CD4-positive, alpha-beta T cell treated with Interleukin-17A for 4 hours (primary cell): Measurements from ENCODE around the gene BTBD1.
"Not testable (repeated sequence)": the region's sequence is repeated elsewhere in the genome, so short reads cannot be mapped to it uniquely, and the experiment has no call there.

ENCODE experiments used
- DNase-seq: peaks from one replicate; pipeline ENCODE4 v3.0.0-alpha.2; 2020; ENCODE audit warnings: mixed read lengths

The BTBD1 gene

DNA sequence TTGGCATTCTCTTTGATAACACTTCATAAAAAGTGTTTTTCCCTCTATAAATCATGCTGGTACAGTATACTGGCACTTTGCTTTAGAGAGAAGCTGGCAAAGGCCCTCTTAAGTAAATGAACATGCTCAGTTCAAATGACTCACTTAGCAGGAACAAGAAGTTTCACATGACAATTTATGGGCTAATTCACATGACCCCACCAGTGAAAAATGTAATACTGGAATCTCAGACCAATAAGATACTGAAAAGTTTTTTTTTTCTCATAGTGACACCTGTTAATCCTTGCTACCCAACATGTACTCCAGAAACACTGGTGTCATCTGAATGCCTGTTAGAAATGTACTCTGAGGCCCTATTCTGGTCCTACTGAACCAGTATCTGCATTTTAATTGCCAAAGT, 13.9 kb downstream of the BTBD1 start:
- no peak for DNase-seq

DNA sequence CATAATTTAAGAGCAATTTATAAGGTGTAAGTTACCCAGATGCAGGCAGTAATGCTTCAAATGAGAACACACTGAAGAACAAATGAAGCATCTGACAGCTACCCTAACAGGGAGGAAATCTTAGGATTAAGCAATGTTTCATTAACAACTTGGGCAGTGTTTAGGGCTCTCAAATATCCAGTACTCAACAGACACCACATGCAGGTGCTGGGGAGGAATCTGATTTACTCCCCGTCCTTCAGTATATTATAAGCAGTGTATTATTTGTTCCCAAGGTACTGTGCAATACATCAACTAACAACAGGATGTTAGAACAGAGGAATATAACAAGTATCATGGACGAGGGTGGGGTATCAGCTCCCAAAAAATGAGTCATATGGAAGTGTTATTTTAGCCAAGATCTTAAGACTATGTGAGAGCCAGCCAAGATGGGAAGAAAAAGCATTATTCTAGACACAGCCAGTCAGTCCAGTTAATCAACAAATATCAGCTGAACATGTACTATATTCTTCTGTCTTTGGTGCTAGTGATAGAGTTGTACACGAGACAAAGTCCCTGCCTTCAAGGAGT, 20.4 kb downstream of the BTBD1 start:
- no peak for DNase-seq

DNA sequence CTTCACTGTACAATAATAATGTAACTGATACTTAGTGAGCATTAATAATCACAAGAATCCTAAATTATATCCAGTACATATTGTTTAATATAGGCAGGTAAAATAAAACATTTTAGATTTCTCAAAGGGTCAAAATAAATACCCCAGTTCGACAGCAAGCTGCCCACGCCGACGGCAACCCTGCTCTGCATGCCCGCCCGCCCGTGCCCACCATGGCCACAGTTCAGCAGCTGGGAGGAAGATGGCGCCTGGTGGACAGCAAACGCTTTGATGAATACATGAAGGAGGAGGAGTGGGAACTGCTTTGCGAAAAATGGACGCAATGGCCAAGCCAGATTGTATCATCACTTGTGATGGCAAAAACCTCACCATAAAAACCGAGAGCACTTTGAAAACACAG, 22.9 kb downstream of the BTBD1 start:
- no peak for DNase-seq

DNA sequence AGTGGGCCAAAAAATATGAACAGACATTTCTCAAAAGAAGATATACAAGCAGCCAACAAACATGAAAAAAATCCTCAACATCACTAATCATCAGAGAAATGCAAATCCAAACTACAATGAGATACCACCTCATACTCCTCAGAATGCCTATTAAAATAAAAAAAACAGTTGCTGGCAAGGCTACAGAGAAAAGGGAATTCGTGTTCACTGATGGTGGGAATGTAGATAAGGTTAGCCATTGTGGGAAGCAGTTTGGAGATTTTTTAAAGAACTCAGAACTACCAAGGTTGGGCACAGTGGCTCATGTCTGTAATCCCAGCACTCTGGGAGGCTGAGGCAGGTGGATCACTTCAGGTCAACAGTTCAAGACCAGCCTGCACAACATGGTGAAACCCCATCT, 27.8 kb downstream of the BTBD1 start:
- no peak for DNase-seq

DNA sequence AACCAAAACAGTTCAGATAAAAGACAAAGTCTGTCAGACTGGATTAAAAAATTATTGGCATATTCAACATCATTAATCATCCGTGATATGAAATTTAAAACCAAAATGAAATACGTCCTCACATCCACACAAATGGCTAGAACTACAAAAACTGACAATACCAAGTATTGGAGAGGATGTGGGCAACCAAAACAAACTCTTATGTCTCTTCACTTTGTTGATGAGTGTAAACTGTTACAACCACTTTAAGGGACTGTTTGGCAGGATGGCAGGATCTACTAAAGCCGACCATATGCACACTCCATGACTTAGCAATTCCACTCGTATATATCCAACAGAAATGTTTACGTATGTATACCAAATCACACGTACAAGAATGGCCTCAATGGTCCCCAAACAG, 30.8 kb downstream of the BTBD1 start:
- DNase-seq: no peak

DNA sequence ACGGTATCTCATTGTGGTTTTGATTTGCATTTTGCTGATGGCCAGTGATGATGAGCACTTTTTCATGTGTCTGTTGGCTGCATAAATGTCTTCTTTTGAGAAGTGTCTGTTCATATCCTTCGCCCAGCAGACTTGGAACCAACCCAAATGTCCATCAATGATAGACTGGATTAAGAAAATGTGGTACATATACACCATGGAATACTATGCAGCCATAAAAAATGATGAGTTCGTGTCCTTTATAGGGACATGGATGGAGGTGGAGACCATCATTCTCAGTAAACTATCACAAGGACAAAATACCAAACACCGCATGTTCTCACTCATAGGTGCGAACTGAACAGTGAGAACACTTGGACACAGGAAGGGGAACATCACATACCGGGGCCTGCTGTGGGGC, 35.8 kb downstream of the BTBD1 start:
- DNase-seq: not testable (repeated sequence)

DNA sequence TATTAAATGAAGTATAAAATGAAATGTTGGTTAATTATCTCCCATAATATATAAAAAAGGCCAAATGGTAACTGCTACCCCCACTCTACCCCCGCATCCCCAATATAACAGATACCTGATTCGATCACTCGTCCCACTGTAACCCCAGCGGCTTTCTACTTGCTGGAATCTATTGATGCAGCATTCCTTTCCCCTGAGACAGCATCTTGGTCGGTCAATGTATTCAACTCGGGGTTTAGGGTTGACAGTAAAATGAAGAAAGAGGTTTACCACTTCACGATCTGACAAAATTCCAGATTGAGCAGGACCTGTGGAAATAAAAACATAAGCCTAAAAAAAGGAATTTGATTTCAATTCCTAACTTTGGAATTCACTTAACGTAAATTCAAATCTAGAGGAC, 37.0 kb downstream of the BTBD1 start:
- DNase-seq: no peak

DNA sequence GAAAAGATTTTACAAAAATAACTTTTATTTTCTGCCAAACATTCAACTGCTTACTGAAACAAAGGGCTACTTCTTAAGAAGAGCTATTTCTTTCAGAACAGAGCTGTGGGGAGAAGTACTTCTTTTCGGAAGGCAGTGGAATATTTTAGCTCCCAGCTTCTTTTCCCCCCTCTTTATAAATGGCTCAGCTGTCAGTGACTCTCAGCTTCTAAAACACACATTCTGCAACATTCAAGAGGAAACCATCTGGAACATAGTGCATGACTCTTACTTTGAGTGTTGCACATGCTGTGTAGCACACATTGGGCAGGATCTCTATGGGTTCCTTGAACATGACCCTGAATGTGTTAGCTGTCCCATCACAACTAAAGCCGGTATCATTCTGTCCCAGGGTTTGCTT, 48.6 kb downstream of the BTBD1 start:
- DNase-seq: no peak

DNA sequence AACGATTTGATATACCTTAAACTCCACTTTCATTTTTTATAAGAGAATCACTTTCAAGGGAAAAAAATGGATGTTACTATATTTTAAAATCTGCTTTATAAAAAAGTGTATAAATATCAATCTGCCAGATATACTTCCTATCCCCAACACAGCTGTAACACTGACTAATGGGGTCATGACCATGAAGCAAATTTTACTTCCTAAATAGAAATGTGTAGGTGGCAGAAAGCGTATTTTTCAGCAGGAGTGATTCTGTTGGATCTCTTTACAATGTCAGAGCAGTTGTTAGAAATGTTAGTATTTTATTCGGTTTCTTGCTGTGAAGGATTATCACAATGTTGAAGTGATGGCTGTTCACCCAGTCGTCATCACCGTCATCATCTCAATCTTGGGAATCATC, 50.1 kb downstream of the BTBD1 start:
- no peak for DNase-seq

DNA sequence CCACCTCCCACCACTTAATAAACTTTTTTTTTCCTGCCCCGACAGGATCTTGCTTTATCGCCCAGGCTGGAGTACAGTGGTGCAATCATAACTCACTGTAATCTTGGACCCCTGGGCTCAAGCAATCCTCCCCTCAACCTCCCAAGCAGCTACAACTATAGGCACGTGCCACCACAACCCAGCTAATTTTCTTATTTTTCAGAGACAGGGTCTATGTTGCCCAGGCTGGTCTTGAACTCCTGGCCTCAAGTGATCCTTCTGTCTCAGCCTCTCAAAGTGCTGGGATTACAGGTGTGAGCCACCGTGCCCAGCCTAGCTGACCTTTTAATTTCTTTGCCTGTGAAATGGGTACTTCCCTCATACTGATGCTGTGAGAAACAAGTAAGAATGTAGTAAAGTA, 51.7 kb downstream of the BTBD1 start:
- DNase-seq: no peak

DNA sequence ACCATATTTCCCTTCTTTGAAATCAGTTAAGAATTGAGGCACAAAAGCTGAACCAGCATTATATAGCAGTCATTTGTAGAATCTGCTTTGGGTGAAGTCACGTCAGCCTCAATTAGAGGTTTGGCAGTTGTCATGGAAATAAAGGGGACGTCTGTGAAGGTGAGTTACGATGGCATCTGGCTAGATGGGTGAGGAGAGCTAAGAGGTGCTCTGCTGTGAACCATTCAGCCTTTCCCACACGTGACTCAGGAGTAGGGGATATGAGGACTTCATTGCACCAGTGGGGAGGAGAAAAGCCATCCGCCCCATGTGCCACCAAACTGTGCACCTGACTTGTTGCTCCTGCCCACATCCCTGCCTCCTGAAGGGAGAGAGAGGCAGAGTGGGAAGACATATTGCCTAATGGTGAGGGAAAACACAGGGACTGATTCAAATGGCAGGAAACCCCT, 52.8 kb downstream of the BTBD1 start:
- no peak for DNase-seq

DNA sequence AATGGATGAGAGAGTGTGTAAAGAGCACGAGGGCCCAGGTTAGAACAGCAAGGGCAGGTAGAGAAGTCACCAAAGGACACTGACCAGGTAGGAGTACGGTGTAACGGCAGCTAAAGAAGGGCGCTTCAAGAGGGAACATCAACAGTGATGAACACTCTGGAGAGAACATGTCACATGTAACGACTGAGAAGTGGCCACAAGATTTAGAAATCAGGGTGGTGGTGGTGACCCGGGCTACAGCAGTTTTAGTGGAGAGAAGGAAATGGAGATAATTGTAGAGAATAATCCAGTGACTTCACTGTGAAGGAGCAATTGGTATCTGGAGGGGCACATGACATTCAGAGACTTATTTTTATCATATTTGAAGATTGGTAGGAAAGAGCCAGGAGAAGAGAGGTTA, 54.4 kb downstream of the BTBD1 start:
- DNase-seq: no peak

DNA sequence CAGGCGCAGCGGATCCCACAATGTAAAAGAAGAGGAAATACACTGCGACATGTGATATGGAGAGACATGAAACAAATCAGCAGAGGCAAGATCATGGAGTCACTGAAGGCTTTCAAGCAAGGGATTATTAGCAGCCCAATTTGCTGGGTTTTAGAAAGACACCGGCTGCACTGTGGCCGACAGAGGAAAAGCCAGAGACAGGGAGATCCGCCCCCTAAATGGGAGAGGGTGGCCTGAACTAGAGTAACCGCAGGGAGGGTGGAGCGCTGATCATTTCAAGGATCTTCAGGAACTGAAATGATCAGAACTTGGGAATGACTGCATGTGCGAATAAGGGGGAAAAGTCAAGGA, 55.0 kb downstream of the BTBD1 start:
- DNase-seq: no peak

DNA sequence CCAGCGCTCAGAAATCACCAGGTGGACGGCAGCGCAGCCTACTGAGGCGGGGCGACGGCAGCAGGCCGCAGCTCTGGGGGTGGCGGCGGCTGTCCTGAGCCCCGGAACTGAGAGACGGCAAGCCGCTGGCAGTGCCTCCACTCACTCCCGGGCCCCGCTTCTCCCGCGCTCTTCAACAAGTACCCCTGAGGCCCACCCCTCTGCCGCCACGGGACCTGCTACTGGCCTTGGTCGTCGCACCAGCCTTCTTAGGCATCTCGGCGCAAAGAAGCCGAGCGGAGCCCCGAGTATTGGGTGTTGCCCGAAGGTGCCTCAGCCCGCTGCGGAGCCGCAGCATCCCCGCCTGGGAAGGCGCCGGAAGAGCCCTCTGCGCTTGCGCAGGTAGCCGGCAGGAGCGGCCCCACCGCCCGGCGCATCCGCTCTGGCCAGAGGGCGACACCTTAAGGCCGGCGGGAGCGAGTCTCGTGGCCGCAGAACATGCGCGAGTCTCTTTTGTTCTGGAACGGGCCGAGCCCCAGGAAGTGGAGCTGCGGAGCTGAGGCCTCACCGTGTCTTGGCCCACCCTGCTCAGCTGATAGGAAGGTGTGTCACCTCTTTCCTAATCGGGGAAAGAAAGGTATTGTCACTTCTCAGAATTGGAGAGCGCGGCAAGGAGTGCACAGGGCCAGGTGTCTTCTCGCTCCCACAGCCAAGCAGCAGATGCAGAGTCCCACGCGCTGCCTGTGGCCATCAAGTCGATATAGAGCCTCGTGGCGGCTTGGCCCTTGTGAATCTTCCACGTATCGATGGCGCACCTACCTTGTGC, 55.6 kb downstream of the BTBD1 start, which contains the start of gene C15orf40:
Gene C15orf40, minus strand, starts transcription at position 369 of the 805 bp plus-strand sequence. Its CDS starts 32 bp downstream, at position 337.
- DNase-seq: peak; percentile 92

DNA sequence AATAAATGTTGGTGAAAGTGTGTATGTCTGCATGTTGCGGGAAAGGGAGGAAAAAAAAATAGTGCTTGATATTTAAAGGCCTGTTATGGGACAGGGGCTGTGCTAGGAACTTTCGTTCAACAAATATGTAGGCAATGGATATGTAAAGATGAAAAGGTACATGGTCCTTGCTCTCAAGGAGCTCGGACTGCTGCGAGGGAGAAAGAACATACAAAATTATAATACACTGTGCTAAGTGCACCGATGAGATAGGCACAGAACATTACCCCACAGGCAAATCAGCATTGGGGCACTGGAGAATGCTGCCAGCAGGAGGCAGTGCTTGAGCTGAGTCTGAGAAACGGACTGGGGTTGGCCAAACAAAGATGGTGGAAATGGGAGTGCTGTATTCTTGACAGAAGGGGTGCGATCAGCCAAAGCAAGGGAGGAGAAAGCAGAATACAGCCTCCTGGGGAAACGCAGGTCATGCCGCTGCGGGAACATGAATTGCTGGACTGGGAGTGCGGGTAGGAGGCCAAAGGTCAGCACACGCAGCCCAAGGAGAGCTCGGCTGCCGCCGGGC, 56.3 kb downstream of the BTBD1 start:
- DNase-seq: peak; percentile 73

DNA sequence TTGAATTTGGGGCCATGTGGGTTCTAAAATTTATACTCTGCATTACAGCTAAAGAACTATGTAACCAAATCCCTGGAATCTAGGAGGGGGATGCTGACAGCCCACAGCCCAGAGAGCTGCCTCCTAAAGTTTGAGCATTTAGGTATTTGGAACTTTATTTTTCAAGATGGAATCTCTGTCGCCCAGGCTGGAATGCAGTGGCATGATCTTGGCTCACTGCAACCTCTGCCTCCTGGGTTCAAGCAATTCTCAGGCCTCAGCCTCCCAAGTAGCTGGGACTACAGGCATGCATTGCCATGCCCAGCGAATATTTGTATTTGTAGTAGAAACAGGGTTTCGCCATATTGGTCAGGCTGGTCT, 66.4 kb downstream of the BTBD1 start:
- DNase-seq: not testable (repeated sequence)

DNA sequence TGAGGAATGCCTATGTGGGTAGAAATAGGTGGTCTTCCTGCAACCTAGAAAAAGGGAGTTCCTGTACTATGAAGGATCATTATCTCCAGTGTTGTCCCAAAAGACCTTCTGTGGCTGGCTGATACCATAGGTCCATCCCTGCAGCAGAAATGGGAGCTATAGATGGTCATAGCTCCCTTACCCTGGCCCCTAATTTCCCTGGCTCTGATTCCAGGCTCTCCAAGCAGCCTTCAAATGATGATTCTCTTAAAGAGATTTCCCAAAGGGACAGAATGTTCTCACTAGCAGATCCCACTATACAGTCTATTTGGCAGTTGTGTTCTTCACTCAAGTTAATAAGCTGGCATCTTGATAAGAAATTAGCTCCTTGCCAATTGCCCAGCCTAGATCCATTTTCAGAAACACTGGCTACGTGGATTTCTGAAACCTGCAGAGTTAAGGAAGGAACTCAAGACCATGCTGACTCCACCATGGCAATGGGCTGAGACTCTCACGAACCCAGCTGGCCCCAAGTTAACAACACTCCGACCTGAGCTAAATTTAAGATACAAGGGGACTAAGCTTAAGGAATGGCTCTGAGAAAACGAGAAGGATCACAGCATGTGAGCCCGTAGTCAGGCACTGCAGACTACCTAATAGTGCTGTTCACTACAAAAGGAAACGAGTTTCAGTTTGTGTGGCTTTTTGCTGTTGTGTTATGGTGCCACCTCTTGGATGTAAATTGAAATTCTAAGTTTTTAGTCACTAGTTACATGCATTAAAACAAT, 67.0 kb downstream of the BTBD1 start:
- DNase-seq: peak; percentile 25

DNA sequence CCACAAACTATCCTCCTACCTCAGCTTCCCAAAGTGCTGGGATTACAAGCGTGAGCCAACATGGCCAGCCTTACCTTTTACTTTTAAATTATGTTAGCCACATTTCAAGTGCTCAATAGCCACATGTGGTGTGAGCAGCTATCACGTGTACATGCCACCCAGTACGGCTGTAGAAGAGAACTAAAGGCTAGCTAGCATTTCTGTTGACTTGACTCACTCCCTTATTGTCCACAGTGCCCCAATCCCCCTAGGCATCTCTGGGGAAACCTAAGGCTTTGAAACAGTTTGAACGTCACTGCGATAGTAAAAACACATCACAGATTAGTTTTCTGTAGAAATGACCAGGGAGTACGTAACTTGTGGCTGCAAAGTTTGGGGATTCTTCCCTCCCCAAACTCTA, 67.6 kb downstream of the BTBD1 start:
- DNase-seq: no peak

DNA sequence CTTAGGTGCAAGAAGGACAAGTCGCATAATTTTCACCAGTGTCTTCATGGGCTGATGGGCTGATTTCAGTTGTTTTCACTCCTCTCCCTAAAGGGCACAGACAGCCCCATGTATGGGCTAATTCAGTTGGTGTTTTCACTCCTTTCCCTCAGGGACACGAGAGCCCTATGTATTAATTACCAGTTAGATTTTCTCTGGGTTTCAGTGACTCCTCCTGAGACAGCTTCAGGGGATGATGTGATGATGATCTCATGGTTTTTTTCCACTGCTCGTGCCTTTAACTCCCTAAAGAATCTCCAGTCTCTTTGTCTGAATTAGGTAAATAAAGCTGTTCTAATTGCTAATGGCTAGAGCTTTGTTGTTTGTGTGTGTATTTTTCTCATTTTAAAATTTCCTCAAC, 71.1 kb downstream of the BTBD1 start:
- no peak for DNase-seq

DNA sequence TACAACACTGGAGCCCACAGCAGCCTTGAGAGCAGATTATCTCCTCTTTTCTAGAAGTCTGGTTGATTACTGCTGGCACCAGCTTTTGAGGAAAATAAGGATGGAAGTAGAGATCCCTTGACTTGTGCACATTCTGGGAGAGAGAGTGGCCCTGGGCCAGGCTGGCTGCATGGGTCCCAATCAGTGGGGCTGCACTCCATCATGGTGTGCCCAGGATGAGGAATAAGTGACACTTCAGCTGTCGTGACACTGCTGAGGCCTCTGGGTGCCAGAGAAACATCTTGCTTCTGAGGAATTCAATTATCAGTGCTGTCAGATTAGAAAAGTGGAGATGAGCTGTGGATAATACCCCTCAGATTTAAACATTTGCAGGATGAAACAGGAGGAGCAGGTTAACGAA, 72.0 kb downstream of the BTBD1 start:
- no peak for DNase-seq

DNA sequence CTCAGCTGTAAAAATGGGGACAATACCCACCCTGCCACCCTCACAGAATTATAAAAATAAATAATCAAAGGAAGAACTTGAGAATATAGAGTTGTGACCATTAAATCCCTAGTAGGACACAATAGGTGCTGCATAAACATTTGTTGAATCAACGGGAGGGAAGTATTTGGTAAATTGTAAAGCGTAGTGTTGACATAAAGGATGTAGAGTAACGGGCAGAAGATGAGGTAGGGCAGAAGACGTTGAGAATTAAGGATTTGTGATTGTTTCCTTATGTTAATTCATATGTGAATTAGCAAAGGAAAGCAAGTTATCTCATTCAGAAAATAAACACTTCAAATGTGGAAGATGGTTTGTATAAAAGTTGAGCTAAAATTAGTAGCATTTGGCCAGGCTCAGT, 73.9 kb downstream of the BTBD1 start:
- no peak for DNase-seq

DNA sequence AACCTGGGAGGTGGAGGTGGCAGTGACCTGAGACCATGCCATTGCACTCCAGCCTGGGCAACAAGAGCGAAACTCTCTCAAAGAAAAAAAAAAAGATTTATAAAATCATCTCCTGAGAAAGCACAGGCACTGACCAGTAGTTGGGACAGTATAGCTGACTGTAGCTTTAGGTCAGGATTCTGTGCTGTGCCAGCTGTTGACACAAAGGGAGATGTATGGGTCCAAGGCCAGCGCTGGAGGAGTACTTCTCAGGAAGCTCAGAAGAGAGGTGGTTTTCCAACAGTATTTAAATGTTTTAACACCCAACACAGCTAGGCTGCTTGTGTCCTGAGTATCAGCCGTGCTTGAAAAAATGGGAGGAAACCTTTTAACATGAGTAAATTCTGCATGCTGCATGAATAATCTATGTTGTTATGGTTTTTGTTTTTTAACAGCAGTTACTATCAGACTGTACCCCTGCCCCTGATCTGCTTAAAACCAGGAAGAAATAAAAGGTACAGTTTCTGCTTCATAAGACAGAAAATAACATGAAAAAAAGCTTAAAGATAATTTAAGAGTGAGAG, 74.5 kb downstream of the BTBD1 start:
- no peak for DNase-seq

DNA sequence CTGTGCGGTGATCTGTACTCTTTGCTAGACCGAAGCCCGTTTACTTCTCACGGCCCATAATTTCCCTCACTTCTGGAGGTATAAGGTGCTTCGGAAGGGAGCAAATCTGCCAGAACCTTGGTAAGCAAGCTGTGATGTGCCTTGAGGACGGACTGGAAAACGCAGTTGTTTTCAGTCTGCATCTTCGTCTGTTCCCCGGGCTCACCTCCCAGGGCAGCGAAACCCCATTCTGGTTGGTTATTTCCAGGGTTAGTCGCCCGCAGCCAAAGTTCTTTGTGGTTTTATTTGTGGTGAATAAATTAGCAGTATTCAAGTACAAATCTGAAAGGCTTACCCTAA, 80.6 kb downstream of the BTBD1 start:
- DNase-seq: peak; percentile 22
